Ovary (tissue), 9 donors: ENCODE measurements around the gene CRIM1. TPM values are rescaled to one million over a fixed set of nuclear protein-coding genes. Genes with fewer than 3 reads are reported as not detected.

Source experiments
- DNase-seq, 5 donors: peaks; one replicate each; pipeline ENCODE4 v3.0.0-alpha.2; 2019 to 2020
- H3K27ac ChIP-seq, 2 donors: fragments of 200-600 bp; one replicate each; pipeline versions ENCODE4 v1.5.1 to v1.8.0; 2019 to 2022
- H3K27me3 ChIP-seq: fragments of 200-600 bp; one replicate; pipeline ENCODE4 v1.8.0; 2022
- H3K36me3 ChIP-seq: fragments of 200-600 bp; sonication (generic); one replicate; pipeline ENCODE4 v1.5.1; 2019
- H3K4me1 ChIP-seq: one replicate; pipeline ENCODE4 v1.8.1; 2013; ENCODE audit warnings: mild to moderate bottlenecking, moderate library complexity; ENCODE audit not compliant: insufficient read depth
- H3K4me3 ChIP-seq: fragments of 200-600 bp; sonication (generic); one replicate; pipeline ENCODE4 v1.5.1; 2017
- H3K9me3 ChIP-seq, 2 donors: fragments of 200-600 bp in 1 of 2; sonication (generic) in 1 of 2; one replicate each; pipeline versions ENCODE4 v1.5.1 to v1.8.1; 2013 to 2019; ENCODE audit warnings: mild to moderate bottlenecking in 1 of 2, moderate library complexity in 1 of 2
- CTCF ChIP-seq, 3 donors: fragments of 450-650 bp in 2 of 3; fragments of 200-600 bp in 1 of 3; IDR thresholded peaks; one replicate each; pipeline versions ENCODE4 v1.5.1 to v1.8.0; 2016 to 2022; ENCODE audit warnings: antibody characterized with exemption in 3 of 3, mild to moderate bottlenecking in 1 of 3
- EP300 ChIP-seq: sonication (generic); formaldehyde crosslinking; IDR thresholded peaks from one replicate; pipeline ENCODE4 v1.6.1; 2017; ENCODE audit warnings: antibody characterized with exemption
- POLR2A ChIP-seq: fragments of 450-650 bp; IDR thresholded peaks from one replicate; pipeline ENCODE4 v1.6.1; 2017; ENCODE audit warnings: antibody characterized with exemption, mild to moderate bottlenecking, moderate library complexity
- WGBS, 3 donors: extraction: QIAGEN DNeasy Blood & Tissue Kit in 1 of 3; methylation state at CpG; one replicate each; pipeline versions ENCODE4 v1.1.5 to v1.1.7; 2013 to 2017; 5-methylcytosine and 5-hydroxymethylcytosine counted together
- intact Hi-C, 4 donors: fragments of 100-400 bp; cut with DNase I; formaldehyde crosslinking; loops; one replicate each; pipeline versions ENCODE4 v1.11.0 to v1.15.1; 2022 to 2023
- polyA plus RNA-seq, 2 donors: library from polyadenylated mRNA; stranded (reverse); fragments of 200-250 nt in 1 of 2; fragments of 350-450 nt in 1 of 2; fragmentation: Illumina TruSeq in 1 of 2; extraction: RNeasy Lipid Tissue Mini Kit (QIAGEN cat#74804) in 1 of 2; gene quantifications; one replicate each; pipeline ENCODE4 v1.2.3, GENCODE V29; 2013 to 2014
- total RNA-seq, 7 donors: library from RNA; depleted of rRNA in 2 of 7; stranded (reverse); fragments of >200 nt in 2 of 7; fragmentation: NEBNext Ultra II Directional in 3 of 7; extraction: Animal tissue kit (Norgen Biotek cat#: 25700) in 3 of 7; gene quantifications; one replicate each; pipeline versions ENCODE4 v1.1.0 to v1.2.4, GENCODE V29; 2016 to 2023
- donor health status: DM: no; HTN: no; CAD: no; lungs with moderate emphysema.
- donor health status: DM: no; HTN: no; CAD: no.
- donor health status: Bipolar disorder and iron deficiency.
- donor health status: DM: yes; HTN: yes; CAD: no.
- donor health status: DM: no; HTN: no; CAD: no.
- donor health status: DM: yes; HTN: yes; CAD: no.

The CRIM1 gene
- total and polyA plus RNA-seq, 9 donors, result 38.4 to 134 (median 65.0) TPM

GRCh38 chr2:36567711-36568408 is 212.3 kb downstream of the CRIM1 start:
- TF ChIP-seq EP300 (no peak), POLR2A (no peak), CTCF (IDR thresholded peaks at IDR 0.05) (no peak)
- Histone ChIP-seq H3K36me3 (no peaks in the 10 kb centered on the region), H3K27ac (peak overlapping the region in 1 of 2 donors; percentile 54), H3K4me3 (no peak overlapping the region), H3K4me1 (peaks cover 9% of the 10 kb centered on the region), H3K27me3 (peaks cover 2% of the 10 kb centered on the region), H3K9me3 (no peaks in the 10 kb centered on the region)
- intact Hi-C loops, result no loop called here
- DNase-seq, result no peak
- 43 to 63% (median 48%) methylated on average over 6 of the region's 6 CpGs for WGBS, 3 donors

GRCh38 chr2:36568516-36569246 is 213.1 kb downstream of the CRIM1 start:
- peaks cover 2% of the 10 kb centered on the region for H3K27me3 ChIP-seq
- peak overlapping the region in 1 of 2 donors; percentile 54 for H3K27ac ChIP-seq
- no peak for DNase-seq
- H3K36me3 ChIP-seq, result no peaks in the 10 kb centered on the region
- H3K4me1 ChIP-seq, result peaks cover 6% of the 10 kb centered on the region
- no peaks in the 10 kb centered on the region for H3K9me3 ChIP-seq
- 29 to 48% (median 37%) methylated on average over 6 of the region's 6 CpGs for WGBS, 3 donors
- TF ChIP-seq CTCF (IDR thresholded peaks at IDR 0.05) (no peak), EP300 (no peak), POLR2A (no peak)
- intact Hi-C loops, result no loop called here
- no peak overlapping the region for H3K4me3 ChIP-seq

GRCh38 chr2:36569267-36569856 is 213.8 kb downstream of the CRIM1 start:
- Histone ChIP-seq H3K27me3 (peaks cover 2% of the 10 kb centered on the region), H3K27ac (peak overlapping the region in 1 of 2 donors; percentile 11), H3K4me3 (no peak overlapping the region), H3K36me3 (no peaks in the 10 kb centered on the region), H3K4me1 (peaks cover 6% of the 10 kb centered on the region), H3K9me3 (no peaks in the 10 kb centered on the region)
- DNase-seq, result no peak
- intact Hi-C loops, result no loop called here
- WGBS, 3 donors, result 21 to 39% (median 29%) methylated on average over 3 of the region's 3 CpGs
- TF ChIP-seq CTCF (IDR thresholded peaks at IDR 0.05), result no peak
- TF ChIP-seq EP300, result no peak
- TF ChIP-seq POLR2A, result no peak

- no peak for TF ChIP-seq POLR2A
- no peak for TF ChIP-seq CTCF (IDR thresholded peaks at IDR 0.05)
- no peak for TF ChIP-seq EP300
- intact Hi-C loops, result no loop called here
Measured at GRCh38 chr2:36570416-36570815, 214.8 kb downstream of the CRIM1 start.

More at GRCh38 chr2:36570416-36570815, 214.8 kb downstream of the CRIM1 start:
- Histone ChIP-seq H3K9me3 (no peaks in the 10 kb centered on the region), H3K4me1 (peaks cover 6% of the 10 kb centered on the region), H3K27ac (peak overlapping the region in 1 of 2 donors; percentile 19), H3K36me3 (no peaks in the 10 kb centered on the region), H3K4me3 (no peak overlapping the region), H3K27me3 (peaks cover 2% of the 10 kb centered on the region)
- 87 to 93% (median 91%) methylated on average over 1 of the region's 1 CpG for WGBS, 3 donors
- no peak for DNase-seq
